ENCODE data around the gene TEX13D.

TEX13D gene

DNA sequence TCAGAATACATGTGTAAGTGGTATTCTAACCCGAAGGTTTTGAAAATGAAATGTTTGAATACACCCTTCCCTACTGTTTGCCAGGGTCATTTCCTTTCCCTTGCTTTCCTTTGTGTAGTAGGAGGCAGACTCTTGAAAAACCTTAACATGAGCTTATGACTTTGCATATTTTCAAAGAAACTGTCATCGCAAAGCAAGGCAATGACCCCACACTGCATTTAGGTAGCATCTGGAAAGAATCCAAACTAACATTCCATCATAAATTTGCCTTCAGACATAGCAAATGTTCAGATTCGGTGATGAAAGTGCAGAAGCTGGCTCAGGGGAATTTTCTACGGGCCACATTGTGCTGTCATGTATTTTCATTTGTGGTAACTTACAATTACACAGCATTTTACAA, 46.2 kb downstream of the TEX13D start:
- TF ChIP-seq, protein P1, sequence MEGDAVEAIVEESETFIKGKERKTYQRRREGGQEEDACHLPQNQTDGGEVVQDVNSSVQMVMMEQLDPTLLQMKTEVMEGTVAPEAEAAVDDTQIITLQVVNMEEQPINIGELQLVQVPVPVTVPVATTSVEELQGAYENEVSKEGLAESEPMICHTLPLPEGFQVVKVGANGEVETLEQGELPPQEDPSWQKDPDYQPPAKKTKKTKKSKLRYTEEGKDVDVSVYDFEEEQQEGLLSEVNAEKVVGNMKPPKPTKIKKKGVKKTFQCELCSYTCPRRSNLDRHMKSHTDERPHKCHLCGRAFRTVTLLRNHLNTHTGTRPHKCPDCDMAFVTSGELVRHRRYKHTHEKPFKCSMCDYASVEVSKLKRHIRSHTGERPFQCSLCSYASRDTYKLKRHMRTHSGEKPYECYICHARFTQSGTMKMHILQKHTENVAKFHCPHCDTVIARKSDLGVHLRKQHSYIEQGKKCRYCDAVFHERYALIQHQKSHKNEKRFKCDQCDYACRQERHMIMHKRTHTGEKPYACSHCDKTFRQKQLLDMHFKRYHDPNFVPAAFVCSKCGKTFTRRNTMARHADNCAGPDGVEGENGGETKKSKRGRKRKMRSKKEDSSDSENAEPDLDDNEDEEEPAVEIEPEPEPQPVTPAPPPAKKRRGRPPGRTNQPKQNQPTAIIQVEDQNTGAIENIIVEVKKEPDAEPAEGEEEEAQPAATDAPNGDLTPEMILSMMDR (IDR thresholded peaks at IDR 0.05; ENCODE audit: low read depth, low read length) = no peak
- Histone ChIP-seq H3K9me3 (ENCODE audit: severe bottlenecking) (no peaks in the 10 kb centered on the region), H3K4me3 (ENCODE audit: low read depth, low read length) (no peak overlapping the region), H3K27ac (no peak overlapping the region), H3K27me3 (ENCODE audit: insufficient read depth, low read depth, severe bottlenecking) (peaks cover 70% of the 10 kb centered on the region), H3K36me3 (no peaks in the 10 kb centered on the region)
- no peak for DNase-seq

DNA sequence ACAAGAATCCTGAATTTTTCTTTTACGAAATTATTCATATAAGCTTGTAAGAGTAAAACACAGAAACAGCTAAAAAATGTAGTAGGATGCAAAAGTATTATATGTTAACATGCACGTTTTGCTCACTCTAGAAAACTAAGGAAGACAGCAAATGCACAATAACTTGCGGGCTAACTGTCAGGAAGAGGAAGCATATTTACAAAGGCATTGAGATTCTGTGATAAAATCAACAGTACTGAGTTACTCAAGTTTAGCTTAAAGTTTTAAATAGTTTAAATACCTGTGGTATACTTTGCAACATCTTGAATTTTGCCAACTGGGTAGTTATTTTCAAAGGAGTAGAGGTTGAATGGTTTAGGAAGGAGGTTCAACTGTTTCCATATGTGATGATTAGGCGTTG, 50.9 kb downstream of the TEX13D start:
- Histone ChIP-seq H3K9me3 (ENCODE audit: severe bottlenecking) (no peaks in the 10 kb centered on the region), H3K27ac (no peak overlapping the region), H3K27me3 (ENCODE audit: insufficient read depth, low read depth, severe bottlenecking) (peaks cover 59% of the 10 kb centered on the region), H3K4me3 (ENCODE audit: low read depth, low read length) (no peak overlapping the region), H3K36me3 (no peaks in the 10 kb centered on the region)
- TF ChIP-seq, protein P1 (IDR thresholded peaks at IDR 0.05; ENCODE audit: low read depth, low read length) = no peak
- no peak for DNase-seq

DNA sequence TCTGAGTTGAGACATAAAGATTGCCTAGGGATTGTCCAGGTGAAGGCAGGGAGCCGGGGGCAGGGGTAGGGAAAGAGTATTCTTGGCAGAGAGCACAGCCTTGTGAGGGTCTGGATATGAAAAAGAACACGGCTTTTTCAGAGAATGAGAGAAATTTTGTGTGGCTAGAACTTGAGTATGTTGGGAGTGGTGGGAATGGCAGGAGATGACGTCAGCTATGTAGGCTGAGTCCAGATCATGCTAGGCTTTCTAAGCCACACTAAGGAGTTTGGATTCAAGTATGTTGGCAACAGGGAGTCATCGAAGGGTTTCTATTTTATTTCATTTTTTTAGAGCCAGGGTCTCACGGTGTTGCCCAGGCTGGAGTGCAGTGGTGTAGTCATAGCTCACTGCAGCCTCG, 53.9 kb downstream of the TEX13D start:
- DNase-seq = no peak
- no peaks in the 10 kb centered on the region for H3K9me3 ChIP-seq (ENCODE audit: severe bottlenecking)
- TF ChIP-seq, protein P1 (IDR thresholded peaks at IDR 0.05; ENCODE audit: low read depth, low read length) = no peak
- peaks cover 47% of the 10 kb centered on the region for H3K27me3 ChIP-seq (ENCODE audit: insufficient read depth, low read depth, severe bottlenecking)
- H3K27ac ChIP-seq = no peak overlapping the region
- no peaks in the 10 kb centered on the region for H3K36me3 ChIP-seq
- H3K4me3 ChIP-seq (ENCODE audit: low read depth, low read length) = no peak overlapping the region

All from WERI-Rb-1 (cell line).